ENCODE results near the gene NDUFA12.

Gene NDUFA12

GRCh38 chr12:94979941-94980340, 23.6 kb downstream of the NDUFA12 start:
- DNase-seq: no peak

- no peak for DNase-seq
Measured at GRCh38 chr12:94977766-94978468, 25.6 kb downstream of the NDUFA12 start.

GRCh38 chr12:94973221-94973620, 30.3 kb downstream of the NDUFA12 start:
- DNase-seq: no peak

GRCh38 chr12:94972795-94973194, 30.7 kb downstream of the NDUFA12 start:
- no peak for DNase-seq

GRCh38 chr12:94971923-94972322, 31.6 kb downstream of the NDUFA12 start:
- DNase-seq: no peak

GRCh38 chr12:94970560-94970959, 32.9 kb downstream of the NDUFA12 start:
- no peak for DNase-seq

GRCh38 chr12:94969424-94969823, 34.1 kb downstream of the NDUFA12 start:
- no peak for DNase-seq

GRCh38 chr12:94965982-94966630, 37.4 kb downstream of the NDUFA12 start:
- no peak for DNase-seq

GRCh38 chr12:94963649-94964048, 39.8 kb downstream of the NDUFA12 start:
- no peak for DNase-seq

GRCh38 chr12:94962670-94963069, 40.8 kb downstream of the NDUFA12 start:
- DNase-seq: no peak

- no peak for DNase-seq
Measured at GRCh38 chr12:94961911-94962310, 41.6 kb downstream of the NDUFA12 start.

- DNase-seq: no peak
Measured at GRCh38 chr12:94961256-94961824, 42.2 kb downstream of the NDUFA12 start.

- no peak for DNase-seq
Measured at GRCh38 chr12:94957006-94957405, 46.5 kb downstream of the NDUFA12 start.

GRCh38 chr12:94954948-94955592, 48.4 kb downstream of the NDUFA12 start:
- DNase-seq: no peak

- DNase-seq: peak; percentile 64
Measured at GRCh38 chr12:94954029-94954685, 49.3 kb downstream of the NDUFA12 start.

GRCh38 chr12:94952325-94952724, 51.2 kb downstream of the NDUFA12 start:
- no peak for DNase-seq

GRCh38 chr12:94951071-94951934, 52.2 kb downstream of the NDUFA12 start:
- no peak for DNase-seq

- no peak for DNase-seq
Measured at GRCh38 chr12:94948232-94948810, 55.2 kb downstream of the NDUFA12 start.

GRCh38 chr12:94942663-94943062, 60.8 kb downstream of the NDUFA12 start:
- DNase-seq: no peak

- DNase-seq: peak; percentile 55
Measured at GRCh38 chr12:94941440-94941862, 62.0 kb downstream of the NDUFA12 start.

GRCh38 chr12:94940771-94941170, 62.7 kb downstream of the NDUFA12 start:
- no peak for DNase-seq

GRCh38 chr12:94938583-94938982, 64.9 kb downstream of the NDUFA12 start:
- no peak for DNase-seq

Data from NCI-H226 (cell line).